Astrocyte (in vitro differentiated cells and primary cell): ENCODE measurements around the gene SYTL2.

Experiments used
- CTCF ChIP-seq: IDR thresholded peaks from 2 replicates; pipeline ENCODE4 v1.5.1; 2011; ENCODE audit warnings: low read depth, mild to moderate bottlenecking, inconsistent platforms, low read length, moderate library complexity; ENCODE audit not compliant: insufficient read depth
- EZH2 ChIP-seq: IDR thresholded peaks from 2 replicates; pipeline ENCODE4 v1.6.1; 2012; ENCODE audit warnings: mild to moderate bottlenecking, low read length, inconsistent platforms; ENCODE audit not compliant: insufficient read depth

GRCh38 chr11:85740481-85741400 lies 70.2 kb downstream of the SYTL2 start:
- TF ChIP-seq CTCF (no peak), EZH2 (no peak)
